GM12801 (cell line): Measurements from ENCODE around the gene CDK14.

ENCODE experiments used
- CTCF ChIP-seq: IDR thresholded peaks from one replicate; pipeline ENCODE4 v1.5.1; 2011; ENCODE audit warnings: control low read depth; ENCODE audit not compliant: insufficient read length; ENCODE audit errors: extremely low read depth

CDK14 gene

GRCh38 chr7:90850066-90850465, 253.9 kb downstream of the CDK14 start:
- TF ChIP-seq CTCF: no peak

GRCh38 chr7:90850471-90850870, 254.3 kb downstream of the CDK14 start:
- TF ChIP-seq CTCF: no peak

- TF ChIP-seq CTCF: no peak
These were observed 257.1 kb downstream of the CDK14 start for GRCh38 chr7:90853205-90853604.

- no peak for TF ChIP-seq CTCF
These were observed 260.4 kb downstream of the CDK14 start for GRCh38 chr7:90856351-90857070.

- no peak for TF ChIP-seq CTCF
These were observed 261.5 kb downstream of the CDK14 start for GRCh38 chr7:90857603-90858002.

- no peak for TF ChIP-seq CTCF
These were observed 262.4 kb downstream of the CDK14 start for GRCh38 chr7:90858546-90858945.

- TF ChIP-seq CTCF: no peak
These were observed 263.4 kb downstream of the CDK14 start for GRCh38 chr7:90859521-90859920.

GRCh38 chr7:90864088-90864487, 268.0 kb downstream of the CDK14 start:
- TF ChIP-seq CTCF: no peak
